HG03521 (cell line): Measurements from ENCODE around the gene CD99.
A peak's percentile ranks its signal among the peaks of the same experiment; 100 is the strongest.

Source experiments
- ATAC-seq: cut with Tn5 transposase; IDR thresholded peaks from one replicate; pipeline ENCODE4 v1.9.1; 2021; ENCODE audit warnings: mild to moderate bottlenecking, moderate library complexity; ENCODE audit not compliant: unreplicated experiment

Gene CD99

DNA sequence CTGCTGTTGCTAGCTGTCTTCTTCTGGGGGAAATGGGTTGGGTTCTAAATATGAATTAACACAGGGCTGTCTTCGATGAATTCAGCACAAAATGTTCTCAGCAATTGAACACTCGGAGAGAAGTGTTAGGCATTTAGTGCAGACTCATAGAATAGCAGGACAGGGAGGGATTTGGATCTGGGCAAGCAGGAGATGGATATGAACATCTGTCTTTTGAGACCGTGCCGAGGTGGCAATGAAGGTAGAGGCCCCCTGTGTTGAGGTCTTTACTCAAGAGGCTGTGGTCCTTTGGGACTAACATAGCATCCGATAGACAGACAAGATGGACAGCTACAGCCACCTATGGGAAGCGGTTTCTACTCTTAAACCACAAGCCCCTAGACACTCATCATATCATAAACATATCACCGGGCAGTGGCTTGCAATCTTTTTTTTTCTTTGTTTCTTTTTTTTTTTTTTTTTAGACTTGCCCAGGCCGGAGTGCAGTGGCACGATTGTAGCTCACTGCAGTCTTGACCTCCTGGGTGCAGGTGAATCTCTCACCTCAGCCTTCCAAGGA is 6.7 kb downstream of the CD99 start:
- no peak for ATAC-seq

GRCh38 chrX:2698604-2699003 is 7.5 kb downstream of the CD99 start:
- ATAC-seq = no peak

DNA sequence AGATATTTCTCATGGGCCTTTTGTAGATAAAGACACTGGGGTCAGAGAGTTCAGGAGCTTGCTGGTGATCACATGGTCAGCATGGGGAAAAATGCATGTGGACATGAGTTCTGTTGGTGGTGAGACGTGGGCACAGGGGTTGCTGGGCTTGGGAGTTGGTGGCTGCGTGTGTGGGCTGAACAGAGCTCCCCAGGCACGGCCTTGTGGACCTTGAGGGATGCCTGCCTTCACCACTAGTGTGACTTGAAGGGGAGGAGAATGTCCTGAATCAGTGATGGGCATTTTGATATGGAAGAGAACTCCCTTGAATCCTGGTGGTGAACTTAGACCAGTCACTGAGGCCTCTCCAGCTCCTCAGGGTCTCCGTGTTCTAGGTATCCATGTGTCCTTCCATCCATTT is 8.9 kb downstream of the CD99 start:
- ATAC-seq = no peak

DNA sequence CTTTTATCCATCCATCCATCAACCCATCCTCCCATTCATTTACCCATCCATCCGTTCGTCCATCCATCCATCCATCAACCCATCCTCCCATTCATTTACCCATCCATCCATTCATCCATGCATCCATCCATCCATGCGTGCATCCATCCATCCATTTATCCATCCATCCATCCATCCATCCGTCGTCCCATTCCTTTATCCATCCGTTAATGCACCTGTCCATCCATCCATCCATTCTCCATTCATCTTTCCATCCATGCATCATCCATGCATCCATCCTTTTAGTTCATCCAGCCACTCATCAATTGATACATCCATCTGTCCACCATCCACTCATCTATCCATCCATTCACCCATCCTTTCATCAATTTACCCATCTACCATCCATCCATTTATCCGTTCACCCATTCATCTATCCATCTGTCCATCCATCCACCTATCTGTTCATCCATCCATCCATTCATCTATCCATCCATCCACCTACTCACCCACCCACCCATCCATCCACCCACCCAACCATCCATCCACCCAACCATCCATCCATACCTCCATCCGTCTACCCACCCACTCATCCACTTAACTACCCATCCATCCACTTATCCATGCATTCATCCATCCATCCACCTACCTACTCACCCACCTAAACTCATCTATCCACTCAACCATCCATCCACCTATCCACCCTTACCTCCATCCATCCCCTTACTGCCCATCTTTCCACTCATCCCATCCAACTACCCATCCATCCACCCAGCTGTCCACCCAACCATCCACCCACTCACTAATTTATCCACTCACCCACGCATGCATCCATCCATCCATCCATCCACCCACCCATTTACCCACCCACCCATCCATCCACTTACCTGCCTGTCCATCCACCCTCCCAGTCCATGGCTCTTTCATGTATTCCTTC is 9.6 kb downstream of the CD99 start:
- ATAC-seq = no peak

- no peak for ATAC-seq
Measured at GRCh38 chrX:2701600-2701999, 10.5 kb downstream of the CD99 start.

DNA sequence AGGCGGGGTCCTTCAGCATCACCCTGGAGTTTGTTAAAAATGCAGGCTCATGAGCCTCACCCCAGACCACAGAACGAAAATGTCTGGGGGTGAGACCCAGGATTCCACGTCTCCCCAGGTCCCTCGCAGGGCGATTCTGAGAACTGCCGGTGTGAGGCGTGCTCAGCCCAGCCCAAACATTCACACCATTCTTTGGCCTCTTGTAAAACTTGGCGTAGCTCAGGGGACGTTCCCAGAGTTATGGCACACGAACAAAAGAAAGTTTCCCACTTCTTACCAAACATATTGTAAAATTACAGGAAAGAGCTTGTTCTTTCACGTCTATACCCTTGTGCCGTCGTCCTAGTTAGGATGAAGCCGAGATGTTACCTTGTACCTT is 12.9 kb downstream of the CD99 start:
- ATAC-seq = no peak

GRCh38 chrX:2705046-2705832 is 14.1 kb downstream of the CD99 start:
- no peak for ATAC-seq

DNA sequence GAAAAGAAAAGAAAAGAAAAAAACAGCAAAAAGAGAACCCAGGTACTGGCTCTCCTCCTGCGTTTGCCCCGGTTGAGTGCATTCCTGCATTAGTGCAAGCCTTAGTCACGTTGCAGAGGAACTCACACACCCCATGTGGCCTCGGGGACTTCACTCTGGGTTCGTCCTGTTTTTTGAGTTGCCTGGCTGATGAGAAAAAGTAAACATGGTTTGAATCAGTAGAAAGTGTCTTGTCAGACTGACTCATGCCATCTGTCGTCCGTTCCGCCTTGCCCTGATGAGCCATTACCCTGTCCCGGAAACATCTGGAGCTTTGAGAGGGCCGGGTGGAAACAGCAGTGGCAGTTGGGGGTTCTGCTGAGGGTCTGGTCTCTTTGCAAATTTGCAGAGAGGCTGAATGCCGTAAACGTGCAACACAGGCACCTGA is 16.3 kb downstream of the CD99 start:
- ATAC-seq = peak; percentile 79

DNA sequence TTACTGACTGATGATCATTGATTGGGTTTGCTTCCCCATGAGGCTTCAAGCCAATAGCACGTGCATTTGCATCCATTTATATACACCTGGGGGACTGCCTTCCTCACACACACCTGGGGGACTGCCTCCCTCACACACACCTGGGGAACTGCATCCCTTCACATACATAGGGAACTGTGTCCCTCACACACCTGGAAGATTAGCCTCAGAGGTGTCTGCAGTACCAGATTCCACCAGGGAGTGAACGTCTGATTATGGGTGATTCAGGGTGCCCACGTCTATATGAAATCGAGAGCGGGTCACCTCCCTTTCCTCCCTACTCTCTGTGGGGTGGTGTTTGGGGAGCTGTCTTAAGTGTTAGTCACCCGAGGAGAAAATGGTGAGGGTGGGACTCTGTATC is 16.9 kb downstream of the CD99 start:
- ATAC-seq = no peak

DNA sequence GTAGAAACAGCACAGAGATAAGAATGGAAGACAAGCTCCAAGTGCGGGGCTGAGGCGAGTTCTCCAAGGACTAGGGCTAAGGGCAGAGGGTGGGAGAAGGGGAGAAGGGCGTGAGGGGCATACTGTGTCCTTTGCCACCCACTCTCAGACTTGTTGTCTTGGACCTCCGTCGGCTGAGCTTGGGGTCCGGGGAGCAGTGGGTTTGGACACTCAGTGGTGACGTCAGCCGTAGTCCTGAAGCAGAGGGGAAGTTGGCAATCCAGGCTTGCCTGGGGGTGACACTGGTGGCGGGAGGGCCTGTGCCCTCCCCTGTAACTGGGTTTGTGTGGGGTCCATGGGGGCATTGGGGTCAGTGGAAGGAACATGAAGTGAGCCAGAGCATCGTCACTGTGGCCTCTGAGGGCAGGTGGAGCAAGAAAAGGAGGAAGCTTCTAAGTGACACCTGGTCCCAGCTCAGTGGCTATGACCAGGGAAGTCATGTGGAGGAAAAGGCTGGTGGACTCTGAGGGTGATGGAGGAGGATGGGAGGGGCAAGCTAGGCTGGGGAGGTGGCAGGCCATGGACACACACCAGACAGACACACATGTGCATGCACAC is 17.6 kb downstream of the CD99 start:
- no peak for ATAC-seq

DNA sequence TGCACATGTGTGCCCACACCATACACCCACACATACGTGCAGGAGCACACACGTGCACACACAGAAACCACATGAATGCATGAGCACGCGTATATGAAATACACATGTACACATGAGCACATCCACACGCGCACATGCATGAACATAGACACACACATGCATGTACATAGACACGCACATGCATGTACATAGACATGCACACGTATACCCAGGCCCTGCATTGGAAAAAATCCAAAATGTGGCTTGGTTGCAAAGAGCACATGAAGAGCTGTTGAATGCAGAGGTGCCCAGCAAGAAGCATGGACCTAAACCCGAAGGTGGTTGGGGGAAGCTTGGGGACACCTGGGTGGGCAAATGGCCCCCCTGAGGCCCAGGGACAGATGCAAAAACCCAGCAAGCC is 18.5 kb downstream of the CD99 start:
- no peak for ATAC-seq

DNA sequence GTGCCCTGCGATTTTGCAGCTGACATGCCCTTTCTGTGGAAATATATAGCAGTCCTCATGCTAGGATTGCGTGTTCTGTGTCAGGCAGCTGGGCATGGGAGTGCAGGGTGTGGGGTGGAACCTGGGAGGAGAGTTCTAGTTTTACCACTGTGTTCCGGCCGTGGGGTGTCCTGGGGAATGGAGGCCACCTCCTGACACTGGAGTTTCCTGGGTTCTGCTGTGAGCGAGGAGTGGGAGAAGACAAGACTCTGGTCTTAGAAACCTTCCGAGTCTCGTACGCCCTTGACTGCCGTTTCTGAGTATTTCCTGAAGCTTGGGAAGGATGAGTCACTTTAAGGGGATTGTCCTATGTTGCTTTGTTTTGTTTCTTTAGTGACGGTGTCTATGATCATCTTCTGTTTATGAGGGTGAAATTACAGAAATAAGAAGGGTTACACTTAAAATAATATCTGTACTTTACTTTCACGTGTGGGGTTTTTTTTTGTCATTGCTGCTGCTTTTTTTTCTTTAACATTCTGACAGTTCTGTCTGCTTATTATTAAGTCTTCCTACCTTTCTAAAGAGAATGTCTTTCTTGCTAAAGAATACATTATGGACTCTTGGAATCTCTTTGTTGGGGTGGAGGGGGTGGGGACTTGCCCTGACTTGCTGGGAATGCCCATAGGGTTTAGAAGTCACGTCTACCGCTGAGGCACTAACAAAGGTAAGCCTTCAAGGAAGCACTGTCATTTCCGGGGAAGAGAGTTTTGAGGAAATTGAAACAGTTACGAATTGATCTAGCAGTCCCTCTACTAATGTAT is 19.1 kb downstream of the CD99 start:
- no peak for ATAC-seq

- no peak for ATAC-seq
Measured at GRCh38 chrX:2711441-2711840, 20.3 kb downstream of the CD99 start.

GRCh38 chrX:2712428-2712827 is 21.3 kb downstream of the CD99 start:
- no peak for ATAC-seq

GRCh38 chrX:2712890-2713840 is 22.1 kb downstream of the CD99 start:
- no peak for ATAC-seq

DNA sequence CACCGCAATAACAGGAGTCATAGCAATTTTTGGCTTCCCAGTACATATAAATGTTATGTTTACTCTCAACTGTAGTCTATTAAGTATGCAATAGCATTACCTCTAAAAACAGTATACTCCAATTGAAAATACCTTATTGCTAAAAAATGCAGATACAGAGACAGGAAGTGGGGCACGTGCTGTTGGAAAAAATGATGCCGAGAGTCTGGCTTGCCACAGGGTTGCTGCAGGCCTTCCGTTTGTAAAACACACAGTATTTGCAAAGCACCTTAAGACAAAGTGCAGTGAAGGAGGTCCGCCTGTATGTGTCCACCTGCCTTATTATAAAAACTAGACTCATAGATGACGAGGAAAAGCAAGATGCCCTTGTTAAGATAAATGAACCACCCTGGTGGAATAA is 23.5 kb downstream of the CD99 start:
- ATAC-seq = no peak

GRCh38 chrX:2715066-2715600 is 24.0 kb downstream of the CD99 start:
- no peak for ATAC-seq

DNA sequence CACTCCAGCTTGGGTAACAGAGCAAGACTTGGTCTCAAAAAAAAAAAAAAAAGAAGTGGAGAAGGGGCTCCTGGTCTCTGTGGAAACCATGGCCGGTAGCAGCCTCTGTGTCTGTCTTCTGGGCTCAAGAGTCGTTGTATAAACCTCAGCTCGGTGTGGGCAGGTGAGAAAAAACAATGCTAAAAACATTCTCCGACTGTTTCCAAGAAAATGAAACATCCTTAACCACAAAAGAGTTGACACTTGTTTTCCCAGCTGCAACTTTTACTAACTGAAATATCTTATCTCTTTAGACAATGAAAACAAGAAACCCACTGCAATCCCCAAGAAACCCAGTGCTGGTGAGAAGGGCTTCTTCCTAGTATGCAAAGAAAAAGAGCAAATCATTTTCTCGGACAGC is 26.2 kb downstream of the CD99 start:
- no peak for ATAC-seq

DNA sequence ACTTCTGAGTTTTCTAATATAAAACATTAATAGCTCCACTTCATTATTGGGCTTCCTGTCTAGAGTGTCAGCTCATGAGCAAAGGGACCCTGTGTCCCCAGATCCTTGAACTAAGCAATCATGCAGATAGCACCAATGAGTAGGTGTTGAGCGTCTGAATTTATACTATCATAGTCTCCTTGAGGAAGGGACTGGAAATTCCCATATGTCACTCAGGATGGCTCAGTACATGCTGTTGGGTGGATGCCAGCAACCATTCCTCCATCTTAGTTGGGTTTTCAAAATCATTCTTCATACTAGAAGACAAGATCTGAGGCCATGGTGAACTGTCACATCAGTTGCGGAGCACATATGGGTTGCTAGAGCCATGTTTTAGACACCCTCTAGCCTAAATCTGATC is 27.7 kb downstream of the CD99 start:
- no peak for ATAC-seq
